GM23248 (cell line): ENCODE measurements around the gene UNC119.

Experiments used
- EZH2 ChIP-seq: fragments of 200-600 bp; sonication (generic); IDR thresholded peaks from 2 replicates; pipeline ENCODE4 v1.6.1; 2018; ENCODE audit warnings: antibody characterized with exemption, mild to moderate bottlenecking; ENCODE audit not compliant: insufficient read depth, poor library complexity, severe bottlenecking
- EZH2phosphoT487 ChIP-seq: fragments of 200-600 bp; sonication (generic); IDR thresholded peaks from 2 replicates; pipeline ENCODE4 v1.6.1; 2018; ENCODE audit warnings: antibody characterized with exemption, moderate library complexity, mild to moderate bottlenecking, low read depth; ENCODE audit not compliant: insufficient read depth

- TF ChIP-seq EZH2phosphoT487 (no peak), EZH2 (no peak)
These were observed 26.0 kb downstream of the UNC119 start for GRCh38 chr17:28526381-28526780.
